Fibroblast of the aortic adventitia (primary cell): ENCODE results near the gene SLC6A3. TPM values are rescaled to one million over a fixed set of nuclear protein-coding genes. Genes with fewer than 3 reads are reported as not detected.

Source experiments
- DNase-seq: peaks from one replicate; pipeline ENCODE4 v3.0.0-alpha.2; 2010; ENCODE audit warnings: low read depth
- H3K4me3 ChIP-seq: 2 replicates; pipeline ENCODE4 v1.5.1; 2011; ENCODE audit warnings: low read depth, mild to moderate bottlenecking, control low read depth, low read length, moderate library complexity
- CTCF ChIP-seq: IDR thresholded peaks from 2 replicates; pipeline ENCODE4 v1.5.1; 2011; ENCODE audit warnings: mild to moderate bottlenecking, low read length, control low read depth, inconsistent platforms; ENCODE audit not compliant: insufficient read depth
- total RNA-seq: library from RNA; depleted of rRNA; stranded (reverse); fragments of >200 nt; gene quantifications from 2 replicates; pipeline ENCODE4 v1.2.3, GENCODE V29; 2012; ENCODE audit warnings: low replicate concordance

Gene SLC6A3
- total RNA-seq, 1 donor: not detected

GRCh38 chr5:1420211-1421195 lies 24.7 kb downstream of the SLC6A3 start:
- DNase-seq: peak; percentile 1
- TF ChIP-seq CTCF: no peak
- H3K4me3 ChIP-seq: no peak overlapping the region

GRCh38 chr5:1419476-1420210 lies 25.6 kb downstream of the SLC6A3 start:
- TF ChIP-seq CTCF: no peak
- no peak for DNase-seq
- H3K4me3 ChIP-seq: no peak overlapping the region

GRCh38 chr5:1418921-1419280 lies 26.3 kb downstream of the SLC6A3 start:
- no peak overlapping the region for H3K4me3 ChIP-seq
- TF ChIP-seq CTCF: no peak
- DNase-seq: no peak

- no peak for TF ChIP-seq CTCF
- DNase-seq: no peak
- no peak overlapping the region for H3K4me3 ChIP-seq
These were observed 26.9 kb downstream of the SLC6A3 start for GRCh38 chr5:1418238-1418920.

- no peak for TF ChIP-seq CTCF
These were observed 27.5 kb downstream of the SLC6A3 start for GRCh38 chr5:1417586-1418225.

GRCh38 chr5:1416856-1417469 lies 28.3 kb downstream of the SLC6A3 start:
- H3K4me3 ChIP-seq: no peak overlapping the region
- DNase-seq: no peak
- TF ChIP-seq CTCF: no peak

More at GRCh38 chr5:1417586-1418225, 27.5 kb downstream of the SLC6A3 start:
- H3K4me3 ChIP-seq: no peak overlapping the region
- no peak for DNase-seq
